ENCODE results near the gene C19orf73. TPM values are rescaled to one million over a fixed set of nuclear protein-coding genes. Genes with fewer than 3 reads are reported as not detected.
A peak's percentile ranks its signal among the peaks of the same experiment; 100 is the strongest.

The C19orf73 gene
- total and polyA plus RNA-seq, 9 of the 15 experiments (the other 6 are each of a cell fraction or from before 2014, with no cell fraction given) = 0.08 to 7.4 (median 1.4) TPM

- no peak; the same call in 1 of the 2 replicates for TF ChIP-seq ZNF197 (CRISPR knock-in tag; IDR thresholded peaks at IDR 0.05; ENCODE audit: low read depth)
- no peak for TF ChIP-seq ZNF41 (CRISPR knock-in tag; conservative IDR thresholded peaks at IDR 0.05)
- TF ChIP-seq U2AF1 (optimal IDR thresholded peaks at IDR 0.05; ENCODE audit: low read depth, low read length) = peak; percentile 93
- no peak for TF ChIP-seq NFE2L1 (tag; IDR thresholded peaks at IDR 0.05; ENCODE audit: borderline replicate concordance, low read depth)
- no peak for TF ChIP-seq TSC22D4 (tag; IDR thresholded peaks at IDR 0.05)
- TF ChIP-seq ZNF699 (CRISPR knock-in tag; IDR thresholded peaks at IDR 0.05; ENCODE audit: insufficient replicate concordance) = no peak
- no peak for TF ChIP-seq TCFL5 (CRISPR knock-in tag; conservative IDR thresholded peaks at IDR 0.05)
- TF ChIP-seq ZNF347 (CRISPR knock-in tag; IDR thresholded peaks at IDR 0.05; ENCODE audit: low read depth) = no peak
- TF ChIP-seq ELK3 (CRISPR knock-in tag; IDR thresholded peaks at IDR 0.05) = no peak
- no peak; the same call in 1 of the 2 replicates for TF ChIP-seq CAMTA2 (CRISPR knock-in tag; conservative IDR thresholded peaks at IDR 0.05)
- TF ChIP-seq ZNF778 (CRISPR knock-in tag; IDR thresholded peaks at IDR 0.05) = no peak
- 0 out of 2 replicates have a peak, but pooled peaks have one; percentile 28 for TF ChIP-seq PHB (CRISPR knock-in tag; IDR thresholded peaks at IDR 0.05)
- peak in 1 of 2 experiments; percentile 78; a peak in 1 of 4 replicates for TF ChIP-seq KDM4B (IDR thresholded peaks at IDR 0.05; ENCODE audit: borderline replicate concordance in 2 of 2, low read depth in 1 of 2)
- TF ChIP-seq RUNX1 (IDR thresholded peaks at IDR 0.05; ENCODE audit: low read depth) = 0 out of 2 replicates have a peak, but pooled peaks have one; percentile 13
- TF ChIP-seq ZNF175 (CRISPR knock-in tag; IDR thresholded peaks at IDR 0.05; ENCODE audit: low read depth) = 0 out of 2 replicates have a peak, but pooled peaks have one; percentile 33
- no peak for TF ChIP-seq SNAPC5 (CRISPR knock-in tag; IDR thresholded peaks at IDR 0.05)
- peak; percentile 98 for TF ChIP-seq EP400 (IDR thresholded peaks at IDR 0.05)
- peak; percentile 99 for TF ChIP-seq POLR2A (conservative IDR thresholded peaks at IDR 0.05)
- TF ChIP-seq BRF1 (IDR thresholded peaks at IDR 0.05; ENCODE audit: borderline replicate concordance, extremely low read depth, insufficient read length) = no peak
- peak; percentile 39; the same call in 1 of the 2 replicates for TF ChIP-seq ZNF609 (CRISPR knock-in tag; IDR thresholded peaks at IDR 0.05; ENCODE audit: borderline replicate concordance)
- no peak; the same call in 1 of the 2 replicates for TF ChIP-seq ELF2 (CRISPR knock-in tag; IDR thresholded peaks at IDR 0.05)
- no peak for TF ChIP-seq MCM2 (IDR thresholded peaks at IDR 0.05; ENCODE audit: low read depth)
- 0 out of 2 replicates have a peak, but pooled peaks have one; percentile 26 for TF ChIP-seq PHF21A (IDR thresholded peaks at IDR 0.05; ENCODE audit: borderline replicate concordance, low read depth)
Observed at GRCh38 chr19:49085020-49085867, 33.7 kb downstream of the C19orf73 start, which contains the start of gene SNRNP70 (continued).

Measured in K562 (cell line).